Endothelial cell (in vitro differentiated cells): ENCODE measurements around the gene LTBP4. TPM values are rescaled to one million over a fixed set of nuclear protein-coding genes. Genes with fewer than 3 reads are reported as not detected.

Experiments
- DNase-seq: peaks from one replicate; pipeline ENCODE4 v3.0.0; 2021; ENCODE audit warnings: low spot score
- H3K27ac Mint-ChIP-seq: one replicate; pipeline ENCODE4 v1.8.0; 2021; ENCODE audit warnings: mixed read lengths, inconsistent platforms; ENCODE audit not compliant: unreplicated experiment
- H3K27me3 Mint-ChIP-seq: one replicate; pipeline ENCODE4 v1.8.0; 2021; ENCODE audit warnings: mild to moderate bottlenecking, moderate library complexity, mixed read lengths, inconsistent platforms; ENCODE audit not compliant: unreplicated experiment
- H3K36me3 Mint-ChIP-seq: one replicate; pipeline ENCODE4 v1.8.0; 2021; ENCODE audit warnings: mild to moderate bottlenecking, low read depth, mixed read lengths, inconsistent platforms; ENCODE audit not compliant: unreplicated experiment
- H3K4me1 Mint-ChIP-seq: one replicate; pipeline ENCODE4 v1.8.0; 2021; ENCODE audit warnings: mild to moderate bottlenecking, mixed read lengths, inconsistent platforms; ENCODE audit not compliant: unreplicated experiment
- H3K4me3 Mint-ChIP-seq: one replicate; pipeline ENCODE4 v1.8.0; 2021; ENCODE audit warnings: mild to moderate bottlenecking, mixed read lengths, inconsistent platforms; ENCODE audit not compliant: unreplicated experiment
- H3K9me3 Mint-ChIP-seq: one replicate; pipeline ENCODE4 v1.8.0; 2021; ENCODE audit warnings: mixed read lengths, inconsistent platforms; ENCODE audit not compliant: unreplicated experiment
- CTCF ChIP-seq: fragments of 200-600 bp; sonication (generic); IDR thresholded peaks from one replicate; pipeline ENCODE4 v1.5.0; 2021; ENCODE audit warnings: antibody characterized with exemption; ENCODE audit not compliant: unreplicated experiment
- total RNA-seq: library from RNA; stranded (reverse); fragmentation: NEBNext Ultra II Directional; extraction: Animal tissue kit (Norgen Biotek cat#: 25700); gene quantifications from one replicate; pipeline ENCODE4 v1.2.1, GENCODE V29; 2021; ENCODE audit not compliant: unreplicated experiment

Gene LTBP4
- total RNA-seq, 1 donor from 2014 or later = 175 TPM

- no peaks in the 10 kb centered on the region for H3K9me3 Mint-ChIP-seq
- H3K4me3 Mint-ChIP-seq = no peak overlapping the region
- peaks cover 22% of the 10 kb centered on the region for H3K36me3 Mint-ChIP-seq
- DNase-seq = no peak
- no peaks in the 10 kb centered on the region for H3K27me3 Mint-ChIP-seq
- TF ChIP-seq CTCF = no peak
- no peak overlapping the region for H3K27ac Mint-ChIP-seq
- no peaks in the 10 kb centered on the region for H3K4me1 Mint-ChIP-seq
Measured at GRCh38 chr19:40673397-40673796, 72.2 kb downstream of the LTBP4 start.

- Mint-ChIP-seq H3K27ac (no peak overlapping the region), H3K36me3 (peaks cover 15% of the 10 kb centered on the region), H3K4me1 (no peaks in the 10 kb centered on the region), H3K27me3 (no peaks in the 10 kb centered on the region), H3K4me3 (no peak overlapping the region), H3K9me3 (no peaks in the 10 kb centered on the region)
- no peak for DNase-seq
- no peak for TF ChIP-seq CTCF
Measured at GRCh38 chr19:40674291-40674690, 73.1 kb downstream of the LTBP4 start.

GRCh38 chr19:40677156-40677555 lies 76.0 kb downstream of the LTBP4 start:
- no peak for TF ChIP-seq CTCF
- DNase-seq = no peak
- no peaks in the 10 kb centered on the region for H3K9me3 Mint-ChIP-seq
- H3K36me3 Mint-ChIP-seq = peaks cover 7% of the 10 kb centered on the region
- H3K4me3 Mint-ChIP-seq = no peak overlapping the region
- H3K4me1 Mint-ChIP-seq = no peaks in the 10 kb centered on the region
- no peaks in the 10 kb centered on the region for H3K27me3 Mint-ChIP-seq
- H3K27ac Mint-ChIP-seq = no peak overlapping the region

Other genes with a start within 250 kb of the LTBP4 start
- gene HIPK4, start 211.2 kb upstream of the LTBP4 start, total RNA-seq = not detected
- gene PRX, start 188.0 kb upstream of the LTBP4 start, total RNA-seq = 6.7 TPM
- gene SERTAD1, start 175.4 kb upstream of the LTBP4 start, total RNA-seq = 11.8 TPM
- gene SERTAD3, start 157.0 kb upstream of the LTBP4 start, total RNA-seq = 42.9 TPM
- 17.5 TPM for gene BLVRB, start 135.6 kb upstream of the LTBP4 start, total RNA-seq
- gene SPTBN4, start 134.4 kb upstream of the LTBP4 start, total RNA-seq = 0.49 TPM
- 84.6 TPM for gene SHKBP1, start 24.5 kb upstream of the LTBP4 start, total RNA-seq
- gene NUMBL, start 89.3 kb downstream of the LTBP4 start, total RNA-seq = 10.0 TPM
- gene COQ8B, start 115.5 kb downstream of the LTBP4 start, total RNA-seq = 26.4 TPM
- 12.1 TPM for gene ITPKC, start 115.7 kb downstream of the LTBP4 start, total RNA-seq
- 24.6 TPM for gene ACTMAP, start 149.1 kb downstream of the LTBP4 start, total RNA-seq
- gene SNRPA, start 149.8 kb downstream of the LTBP4 start, total RNA-seq = 101 TPM
- not detected for gene MIA, start 174.2 kb downstream of the LTBP4 start, total RNA-seq
- gene RAB4B, start 176.9 kb downstream of the LTBP4 start, total RNA-seq = 29.2 TPM
- gene EGLN2, start 197.8 kb downstream of the LTBP4 start, total RNA-seq = 146 TPM
- gene CYP2A6, start 249.1 kb downstream of the LTBP4 start, total RNA-seq = not detected